ENCODE data around the gene TOM1L2.
A peak's percentile ranks its signal among the peaks of the same experiment; 100 is the strongest.

Gene TOM1L2

GRCh38 chr17:17886226-17886625 lies 86.0 kb downstream of the TOM1L2 start:
- Histone ChIP-seq H3K27ac (ENCODE audit: low read depth, low read length) (no peak overlapping the region), H3K4me1 (ENCODE audit: control insufficient read depth, insufficient read depth, low read length) (peaks cover 45% of the 10 kb centered on the region), H3K36me3 (ENCODE audit: control insufficient read depth, insufficient read depth, low read length) (no peaks in the 10 kb centered on the region)

DNA sequence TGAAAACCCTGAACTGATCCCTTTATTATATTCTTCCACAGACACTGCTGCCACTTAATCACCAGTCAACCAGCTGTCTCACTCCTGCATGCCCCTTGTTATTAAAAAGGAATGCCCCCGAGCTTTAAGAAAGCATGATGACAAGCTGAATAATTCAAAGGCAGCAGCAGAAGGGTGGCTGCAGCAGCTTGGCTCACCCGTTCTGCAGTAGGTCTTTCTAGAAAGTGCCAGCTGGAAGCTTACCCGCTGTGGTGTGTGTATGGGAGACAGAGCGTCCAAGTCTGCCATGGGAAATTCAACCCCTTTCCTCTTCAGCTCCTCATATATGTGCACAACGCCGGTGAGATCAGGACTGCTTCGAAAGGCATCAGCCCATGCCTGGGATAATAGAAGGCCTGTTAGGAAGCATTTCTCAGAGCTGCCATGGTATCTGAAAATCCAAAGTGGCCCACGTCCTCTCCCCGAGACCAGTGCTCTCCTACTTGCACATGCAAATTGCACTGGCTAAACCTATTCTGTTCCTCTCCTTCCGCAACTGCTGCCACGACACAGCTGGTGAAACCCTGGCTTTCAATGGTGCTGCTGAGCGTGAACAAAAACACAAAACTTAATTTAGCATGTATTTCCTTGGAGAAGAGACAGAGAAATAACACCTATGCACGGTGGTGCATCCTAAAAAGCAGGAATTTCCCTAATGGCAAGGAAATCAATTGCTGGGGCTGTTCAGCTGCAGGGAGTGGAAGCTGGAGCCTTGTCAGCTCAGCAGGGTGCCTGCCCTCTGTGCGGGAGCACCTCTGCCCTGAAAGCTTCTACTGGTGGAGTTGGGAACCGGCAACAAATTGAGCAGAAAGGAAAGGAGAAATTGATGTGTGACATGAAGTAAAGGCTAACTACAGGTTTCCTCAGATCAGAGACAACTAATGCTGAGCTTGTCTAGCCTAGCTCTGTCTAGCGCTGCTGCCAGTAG lies 87.5 kb downstream of the TOM1L2 start:
- Histone ChIP-seq H3K4me3 (ENCODE audit: low read depth, low read length) (no peak overlapping the region), H3K27me3 (ENCODE audit: control insufficient read depth, insufficient read depth, low read length) (no peaks in the 10 kb centered on the region; the same call in 1 of the 2 replicates), H3K4me1 (ENCODE audit: control insufficient read depth, insufficient read depth, low read length) (peaks cover 44% of the 10 kb centered on the region), H3K27ac (ENCODE audit: low read depth, low read length) (peak overlapping the region; percentile 1), H3K36me3 (ENCODE audit: control insufficient read depth, insufficient read depth, low read length) (no peaks in the 10 kb centered on the region), H3K9ac (ENCODE audit: low read depth, low read length) (no peak overlapping the region), H3K9me3 (ENCODE audit: control insufficient read depth, insufficient read depth, low read length) (no peaks in the 10 kb centered on the region)

More at GRCh38 chr17:17886226-17886625, 86.0 kb downstream of the TOM1L2 start:
- Histone ChIP-seq H3K9ac (ENCODE audit: low read depth, low read length) (no peak overlapping the region), H3K27me3 (ENCODE audit: control insufficient read depth, insufficient read depth, low read length) (no peaks in the 10 kb centered on the region; the same call in 1 of the 2 replicates), H3K9me3 (ENCODE audit: control insufficient read depth, insufficient read depth, low read length) (no peaks in the 10 kb centered on the region), H3K4me3 (ENCODE audit: low read depth, low read length) (no peak overlapping the region)

GRCh38 chr17:17883801-17884200 lies 88.4 kb downstream of the TOM1L2 start:
- H3K4me3 ChIP-seq (ENCODE audit: low read depth, low read length) = no peak overlapping the region
- H3K9ac ChIP-seq (ENCODE audit: low read depth, low read length) = no peak overlapping the region
- H3K4me1 ChIP-seq (ENCODE audit: control insufficient read depth, insufficient read depth, low read length) = peaks cover 36% of the 10 kb centered on the region
- no peaks in the 10 kb centered on the region for H3K36me3 ChIP-seq (ENCODE audit: control insufficient read depth, insufficient read depth, low read length)
- H3K27me3 ChIP-seq (ENCODE audit: control insufficient read depth, insufficient read depth, low read length) = no peaks in the 10 kb centered on the region
- H3K9me3 ChIP-seq (ENCODE audit: control insufficient read depth, insufficient read depth, low read length) = no peaks in the 10 kb centered on the region
- no peak overlapping the region for H3K27ac ChIP-seq (ENCODE audit: low read depth, low read length)

- Histone ChIP-seq H3K27ac (ENCODE audit: low read depth, low read length) (no peak overlapping the region), H3K27me3 (ENCODE audit: control insufficient read depth, insufficient read depth, low read length) (no peaks in the 10 kb centered on the region), H3K9ac (ENCODE audit: low read depth, low read length) (no peak overlapping the region), H3K4me3 (ENCODE audit: low read depth, low read length) (no peak overlapping the region), H3K36me3 (ENCODE audit: control insufficient read depth, insufficient read depth, low read length) (no peaks in the 10 kb centered on the region), H3K9me3 (ENCODE audit: control insufficient read depth, insufficient read depth, low read length) (no peaks in the 10 kb centered on the region), H3K4me1 (ENCODE audit: control insufficient read depth, insufficient read depth, low read length) (peaks cover 45% of the 10 kb centered on the region)
Measured at GRCh38 chr17:17882082-17882581, 90.1 kb downstream of the TOM1L2 start.

DNA sequence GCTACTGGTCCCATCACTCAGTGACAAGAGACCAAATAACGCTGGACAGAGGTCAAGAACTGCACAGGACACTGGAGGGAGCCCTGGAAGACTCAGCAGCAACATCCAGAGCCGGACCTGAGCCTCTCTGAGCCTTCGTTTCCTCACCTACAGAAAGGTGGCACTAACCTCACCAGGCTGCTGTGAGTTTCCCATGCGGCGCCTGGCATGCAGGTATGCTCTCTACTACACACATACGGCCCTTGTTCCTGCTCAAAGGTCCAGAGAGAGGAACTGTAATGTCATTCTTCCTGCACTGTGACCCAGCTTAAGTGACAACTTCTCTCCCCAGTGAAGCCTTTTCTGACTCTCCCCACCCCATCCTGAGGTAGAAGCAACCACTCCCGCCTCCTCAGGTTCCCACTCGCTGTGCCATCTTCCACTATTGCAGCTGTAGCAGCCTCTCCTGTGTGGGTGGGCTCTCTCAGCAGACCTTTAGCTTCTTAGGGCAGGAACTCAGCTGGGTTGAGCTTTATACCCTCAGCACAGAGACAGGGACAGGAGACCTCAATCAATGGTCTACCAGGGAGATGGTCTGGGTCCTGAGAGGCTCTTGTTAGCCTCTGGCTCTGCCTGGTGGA lies 91.5 kb downstream of the TOM1L2 start:
- H3K9ac ChIP-seq (ENCODE audit: low read depth, low read length) = no peak overlapping the region
- H3K36me3 ChIP-seq (ENCODE audit: control insufficient read depth, insufficient read depth, low read length) = no peaks in the 10 kb centered on the region
- peaks cover 49% of the 10 kb centered on the region for H3K4me1 ChIP-seq (ENCODE audit: control insufficient read depth, insufficient read depth, low read length)
- no peak overlapping the region for H3K27ac ChIP-seq (ENCODE audit: low read depth, low read length)
- H3K4me3 ChIP-seq (ENCODE audit: low read depth, low read length) = no peak overlapping the region
- H3K27me3 ChIP-seq (ENCODE audit: control insufficient read depth, insufficient read depth, low read length) = no peaks in the 10 kb centered on the region
- no peaks in the 10 kb centered on the region for H3K9me3 ChIP-seq (ENCODE audit: control insufficient read depth, insufficient read depth, low read length)

- H3K9ac ChIP-seq (ENCODE audit: low read depth, low read length) = no peak overlapping the region
- peak overlapping the region; percentile 63 for H3K27ac ChIP-seq (ENCODE audit: low read depth, low read length)
- H3K4me3 ChIP-seq (ENCODE audit: low read depth, low read length) = no peak overlapping the region
- no peaks in the 10 kb centered on the region for H3K36me3 ChIP-seq (ENCODE audit: control insufficient read depth, insufficient read depth, low read length)
- H3K4me1 ChIP-seq (ENCODE audit: control insufficient read depth, insufficient read depth, low read length) = peaks cover 31% of the 10 kb centered on the region
- H3K27me3 ChIP-seq (ENCODE audit: control insufficient read depth, insufficient read depth, low read length) = no peaks in the 10 kb centered on the region
- H3K9me3 ChIP-seq (ENCODE audit: control insufficient read depth, insufficient read depth, low read length) = no peaks in the 10 kb centered on the region
Measured at GRCh38 chr17:17877529-17878358, 94.5 kb downstream of the TOM1L2 start.

GRCh38 chr17:17876959-17877528 lies 95.2 kb downstream of the TOM1L2 start:
- peak overlapping the region; percentile 63 for H3K27ac ChIP-seq (ENCODE audit: low read depth, low read length)

DNA sequence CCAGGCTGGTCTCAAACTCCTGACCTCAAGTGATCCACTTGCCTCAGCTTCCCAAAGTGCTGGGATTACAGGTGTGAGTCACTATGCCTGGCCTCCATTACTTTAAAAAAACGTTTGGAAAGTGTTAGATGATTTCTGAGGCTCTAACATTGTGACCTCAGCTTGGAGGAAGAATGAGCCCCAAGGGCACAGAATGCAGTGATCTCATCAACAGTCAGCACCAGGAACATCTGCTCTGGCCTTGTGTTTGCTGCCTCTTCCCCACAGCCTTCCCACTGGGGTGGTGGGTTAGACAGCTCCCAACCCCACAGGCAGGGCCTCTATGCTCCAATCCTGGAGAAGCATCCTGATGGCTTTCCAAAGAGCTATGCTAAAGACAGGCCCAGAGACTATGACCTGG lies 97.7 kb downstream of the TOM1L2 start:
- Histone ChIP-seq H3K27ac (ENCODE audit: low read depth, low read length) (no peak overlapping the region), H3K4me3 (ENCODE audit: low read depth, low read length) (no peak overlapping the region), H3K36me3 (ENCODE audit: control insufficient read depth, insufficient read depth, low read length) (no peaks in the 10 kb centered on the region), H3K4me1 (ENCODE audit: control insufficient read depth, insufficient read depth, low read length) (peaks cover 27% of the 10 kb centered on the region), H3K27me3 (ENCODE audit: control insufficient read depth, insufficient read depth, low read length) (peaks cover 11% of the 10 kb centered on the region), H3K9ac (ENCODE audit: low read depth, low read length) (no peak overlapping the region), H3K9me3 (ENCODE audit: control insufficient read depth, insufficient read depth, low read length) (no peaks in the 10 kb centered on the region)

More at GRCh38 chr17:17876959-17877528, 95.2 kb downstream of the TOM1L2 start:
- H3K27me3 ChIP-seq (ENCODE audit: control insufficient read depth, insufficient read depth, low read length) = no peaks in the 10 kb centered on the region
- H3K4me1 ChIP-seq (ENCODE audit: control insufficient read depth, insufficient read depth, low read length) = peaks cover 24% of the 10 kb centered on the region
- H3K9ac ChIP-seq (ENCODE audit: low read depth, low read length) = no peak overlapping the region
- no peaks in the 10 kb centered on the region for H3K36me3 ChIP-seq (ENCODE audit: control insufficient read depth, insufficient read depth, low read length)
- no peak overlapping the region for H3K4me3 ChIP-seq (ENCODE audit: low read depth, low read length)
- H3K9me3 ChIP-seq (ENCODE audit: control insufficient read depth, insufficient read depth, low read length) = no peaks in the 10 kb centered on the region

- Histone ChIP-seq H3K27ac (ENCODE audit: low read depth, low read length) (no peak overlapping the region), H3K27me3 (ENCODE audit: control insufficient read depth, insufficient read depth, low read length) (peaks cover 11% of the 10 kb centered on the region), H3K4me1 (ENCODE audit: control insufficient read depth, insufficient read depth, low read length) (peaks cover 33% of the 10 kb centered on the region), H3K9me3 (ENCODE audit: control insufficient read depth, insufficient read depth, low read length) (no peaks in the 10 kb centered on the region), H3K36me3 (ENCODE audit: control insufficient read depth, insufficient read depth, low read length) (no peaks in the 10 kb centered on the region), H3K9ac (ENCODE audit: low read depth, low read length) (no peak overlapping the region), H3K4me3 (ENCODE audit: low read depth, low read length) (no peak overlapping the region)
Measured at GRCh38 chr17:17873450-17873991, 98.7 kb downstream of the TOM1L2 start.

Data from HUES48 (cell line).